GM12872 (cell line): ENCODE results near the gene SNAPC4.

ENCODE experiments used
- TF ChIP-seq, protein P1 (sequence below): IDR thresholded peaks from 3 replicates; pipeline ENCODE4 v1.5.1; 2011; ENCODE audit warnings: low read depth, mild to moderate bottlenecking, low read length, moderate library complexity; ENCODE audit not compliant: insufficient read depth

The SNAPC4 gene

DNA sequence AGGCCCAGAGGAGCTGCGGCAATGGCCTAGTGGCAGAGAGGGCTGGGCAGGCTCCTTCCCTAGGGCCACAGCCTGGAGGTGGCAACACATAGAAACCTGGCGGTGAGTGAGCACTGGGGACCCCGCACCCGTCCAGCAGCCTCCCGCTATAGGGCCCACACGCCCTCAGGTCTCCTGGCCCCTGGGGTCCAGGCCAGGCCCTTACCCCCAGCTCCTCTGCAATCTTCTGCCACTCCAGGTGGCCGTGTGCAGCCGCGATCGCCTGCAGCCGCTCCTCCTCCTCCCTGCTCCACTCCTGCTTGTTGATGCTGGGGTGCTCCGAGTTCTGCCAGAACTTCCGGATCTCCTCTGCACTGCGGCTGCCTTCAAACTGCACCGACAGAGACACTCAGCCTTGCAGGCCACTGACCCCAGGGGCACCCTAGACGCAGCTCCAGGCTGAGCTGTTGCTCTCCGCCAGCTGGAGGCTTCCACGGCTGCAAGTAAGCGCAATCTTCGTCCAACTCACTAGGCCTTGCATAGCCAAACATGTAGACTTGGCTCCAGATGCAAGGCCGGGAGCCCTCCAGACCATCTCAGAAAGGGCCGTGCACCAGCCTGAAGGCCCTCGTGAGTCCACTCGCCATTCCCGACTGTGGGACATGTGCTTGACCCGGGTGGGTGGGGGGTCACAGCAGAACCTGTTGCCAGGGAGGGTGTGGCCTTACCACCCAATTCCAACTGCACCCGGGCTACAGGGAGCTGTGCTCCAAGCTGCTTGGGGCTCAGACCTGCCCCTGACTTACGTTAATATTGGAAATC, 8.0 kb downstream of the SNAPC4 start:
- TF ChIP-seq, protein P1, sequence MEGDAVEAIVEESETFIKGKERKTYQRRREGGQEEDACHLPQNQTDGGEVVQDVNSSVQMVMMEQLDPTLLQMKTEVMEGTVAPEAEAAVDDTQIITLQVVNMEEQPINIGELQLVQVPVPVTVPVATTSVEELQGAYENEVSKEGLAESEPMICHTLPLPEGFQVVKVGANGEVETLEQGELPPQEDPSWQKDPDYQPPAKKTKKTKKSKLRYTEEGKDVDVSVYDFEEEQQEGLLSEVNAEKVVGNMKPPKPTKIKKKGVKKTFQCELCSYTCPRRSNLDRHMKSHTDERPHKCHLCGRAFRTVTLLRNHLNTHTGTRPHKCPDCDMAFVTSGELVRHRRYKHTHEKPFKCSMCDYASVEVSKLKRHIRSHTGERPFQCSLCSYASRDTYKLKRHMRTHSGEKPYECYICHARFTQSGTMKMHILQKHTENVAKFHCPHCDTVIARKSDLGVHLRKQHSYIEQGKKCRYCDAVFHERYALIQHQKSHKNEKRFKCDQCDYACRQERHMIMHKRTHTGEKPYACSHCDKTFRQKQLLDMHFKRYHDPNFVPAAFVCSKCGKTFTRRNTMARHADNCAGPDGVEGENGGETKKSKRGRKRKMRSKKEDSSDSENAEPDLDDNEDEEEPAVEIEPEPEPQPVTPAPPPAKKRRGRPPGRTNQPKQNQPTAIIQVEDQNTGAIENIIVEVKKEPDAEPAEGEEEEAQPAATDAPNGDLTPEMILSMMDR = no peak

DNA sequence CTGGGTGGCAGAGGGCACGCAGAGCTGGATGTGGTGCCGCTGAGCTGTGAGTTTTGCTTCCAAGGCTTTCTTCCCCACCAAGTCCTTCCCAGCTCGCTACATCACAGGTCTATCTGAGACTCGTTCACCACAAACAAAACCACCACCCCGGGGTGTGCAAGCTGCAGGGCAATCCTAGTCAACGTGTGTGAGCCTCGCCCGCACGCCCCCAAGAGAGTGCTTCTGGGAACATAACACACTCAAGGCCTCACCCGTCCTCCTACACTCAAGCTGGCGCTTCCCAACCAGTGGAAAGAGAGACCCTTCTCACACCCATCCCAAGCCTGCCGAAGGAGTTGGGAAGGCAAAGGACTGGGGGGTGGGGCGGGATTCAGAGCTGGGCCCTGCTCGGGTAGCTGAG, 10.6 kb downstream of the SNAPC4 start:
- TF ChIP-seq, protein P1 = no peak

DNA sequence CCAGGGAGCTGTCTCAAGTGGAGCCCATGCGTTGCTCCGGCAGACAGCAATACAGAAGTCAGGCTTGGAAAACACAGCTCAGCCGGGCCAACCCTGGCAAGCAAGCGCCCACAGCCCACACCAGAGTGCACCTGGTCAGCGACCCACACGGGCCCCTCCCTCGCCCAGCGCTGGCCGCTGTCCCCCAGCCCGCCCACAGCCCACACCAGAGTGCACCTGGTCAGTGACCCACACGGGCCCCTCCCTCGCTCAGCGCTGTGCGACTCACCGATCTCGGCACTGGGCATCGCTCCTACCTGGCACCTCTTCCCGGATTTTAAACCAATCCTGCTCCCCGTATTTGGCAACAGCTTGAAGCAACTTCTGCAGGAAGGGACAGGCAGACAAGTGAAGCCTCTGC, 12.8 kb downstream of the SNAPC4 start:
- TF ChIP-seq, protein P1 = no peak

DNA sequence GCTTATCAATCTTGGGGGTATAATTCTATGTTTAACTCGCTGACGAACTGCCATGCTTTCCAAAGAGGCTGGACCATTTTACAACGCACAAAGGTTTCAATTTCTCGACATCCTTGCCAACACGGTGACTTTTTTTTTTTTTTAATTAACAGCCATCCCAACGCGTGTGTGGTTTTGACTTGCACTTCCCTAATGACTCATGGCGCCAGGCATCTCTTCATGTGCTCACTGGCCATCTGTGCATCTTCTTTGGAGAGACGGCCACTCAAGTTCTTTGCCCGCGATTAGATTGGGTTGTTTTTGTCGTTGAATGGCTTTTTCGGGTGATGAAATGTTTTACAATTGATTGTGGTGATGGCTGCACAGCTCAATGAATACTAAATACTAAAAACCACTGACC, 14.0 kb downstream of the SNAPC4 start:
- TF ChIP-seq, protein P1 = no peak

DNA sequence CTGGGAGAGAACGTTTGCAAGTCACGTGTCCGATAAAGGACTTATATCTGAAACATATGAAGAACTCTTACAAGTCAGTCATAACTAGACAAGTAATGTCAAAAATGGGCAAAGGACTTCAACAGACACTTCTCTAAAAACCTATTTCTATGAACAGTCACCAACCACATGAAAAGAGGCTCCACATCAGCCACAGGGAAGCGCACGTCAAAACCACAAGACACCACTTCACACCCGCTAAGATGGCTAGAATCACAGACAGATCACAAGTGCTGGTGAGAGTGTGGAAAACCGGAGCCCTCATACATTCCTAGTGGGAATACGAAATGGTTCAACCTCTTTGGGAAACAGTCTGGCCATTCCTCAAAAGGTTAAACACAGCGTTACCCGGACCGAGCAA, 15.0 kb downstream of the SNAPC4 start:
- TF ChIP-seq, protein P1 = no peak

DNA sequence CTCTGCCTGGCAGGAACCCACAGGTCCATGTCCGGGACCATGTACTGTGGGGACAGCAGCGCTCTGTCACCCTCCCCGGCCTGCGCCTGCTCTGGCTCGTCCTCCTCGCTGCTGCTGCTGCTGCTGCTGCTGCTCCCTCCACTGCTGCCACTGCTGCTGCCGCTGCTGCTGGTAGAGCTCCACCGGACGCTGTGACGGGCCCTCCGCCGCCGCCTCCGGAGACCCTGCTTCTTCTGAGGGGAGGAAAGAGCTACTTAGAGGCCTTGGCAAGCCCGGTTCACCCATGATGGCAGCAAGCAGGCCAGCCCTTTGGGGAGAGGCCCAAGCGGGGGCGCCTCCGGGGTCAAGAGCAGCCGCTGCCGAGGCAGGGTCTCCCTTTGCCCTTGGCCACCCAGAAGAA, 16.5 kb downstream of the SNAPC4 start:
- TF ChIP-seq, protein P1 = no peak

DNA sequence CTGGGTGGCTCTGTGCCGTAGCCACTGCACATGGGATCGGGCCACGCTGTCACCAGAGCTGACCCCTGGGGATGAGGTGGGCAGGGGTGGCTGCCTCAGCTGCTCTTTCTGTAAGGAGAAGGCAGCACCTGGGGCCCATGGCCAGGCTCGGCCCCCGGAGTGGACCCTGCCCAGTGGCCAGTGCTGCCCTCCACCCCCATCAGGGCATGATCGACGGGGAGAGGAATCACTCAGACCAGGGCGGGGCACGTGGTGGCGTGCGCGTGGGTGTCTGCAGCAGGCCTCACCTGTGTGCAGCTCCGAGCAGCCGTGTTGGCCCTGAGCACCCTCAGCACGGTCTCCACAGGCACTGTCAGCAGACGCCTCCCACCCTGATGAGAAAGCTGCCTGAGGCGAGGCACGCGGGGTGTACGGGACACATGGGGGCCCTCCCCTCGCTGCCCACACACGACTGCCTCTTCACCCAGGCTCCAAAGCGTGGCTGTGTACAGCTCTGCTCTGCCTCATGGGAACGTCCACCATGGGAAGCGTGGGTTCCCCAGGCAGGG, 17.9 kb downstream of the SNAPC4 start:
- TF ChIP-seq, protein P1 = no peak
